ENCODE results near the gene SLC16A13.

Gene SLC16A13

GRCh38 chr17:7014261-7014994, 21.4 kb upstream of the SLC16A13 start:
- DNase-seq = peak; percentile 96

GRCh38 chr17:7014995-7015958, 20.5 kb upstream of the SLC16A13 start:
- DNase-seq = peak; percentile 63

GRCh38 chr17:7016418-7016817, 19.4 kb upstream of the SLC16A13 start:
- DNase-seq = no peak

- DNase-seq = no peak
Measured at GRCh38 chr17:7016886-7017826, 18.7 kb upstream of the SLC16A13 start.

GRCh38 chr17:7017827-7018200, 18.0 kb upstream of the SLC16A13 start:
- no peak for DNase-seq

- no peak for DNase-seq
Measured at GRCh38 chr17:7018331-7018964, 17.4 kb upstream of the SLC16A13 start.

DNA sequence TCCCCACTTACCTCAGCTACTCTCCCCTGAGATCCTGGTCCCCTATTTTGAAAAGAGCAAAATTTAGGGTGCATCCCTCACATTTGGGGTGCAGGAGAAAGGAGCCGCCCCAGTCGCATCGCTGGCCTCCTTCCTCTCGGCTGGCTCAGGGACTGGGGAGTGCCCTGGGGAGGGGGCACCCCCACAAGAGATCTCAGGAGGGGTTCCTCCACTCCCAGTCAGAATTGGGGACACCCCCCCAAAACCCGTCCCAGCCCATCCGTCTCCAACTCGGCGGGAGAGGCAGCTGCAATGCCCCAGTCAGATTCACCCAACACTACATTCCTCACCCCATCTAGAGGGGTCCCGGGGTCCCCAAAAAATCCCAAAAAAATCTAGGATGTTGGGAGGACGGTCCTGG, 16.4 kb upstream of the SLC16A13 start:
- DNase-seq = no peak

DNA sequence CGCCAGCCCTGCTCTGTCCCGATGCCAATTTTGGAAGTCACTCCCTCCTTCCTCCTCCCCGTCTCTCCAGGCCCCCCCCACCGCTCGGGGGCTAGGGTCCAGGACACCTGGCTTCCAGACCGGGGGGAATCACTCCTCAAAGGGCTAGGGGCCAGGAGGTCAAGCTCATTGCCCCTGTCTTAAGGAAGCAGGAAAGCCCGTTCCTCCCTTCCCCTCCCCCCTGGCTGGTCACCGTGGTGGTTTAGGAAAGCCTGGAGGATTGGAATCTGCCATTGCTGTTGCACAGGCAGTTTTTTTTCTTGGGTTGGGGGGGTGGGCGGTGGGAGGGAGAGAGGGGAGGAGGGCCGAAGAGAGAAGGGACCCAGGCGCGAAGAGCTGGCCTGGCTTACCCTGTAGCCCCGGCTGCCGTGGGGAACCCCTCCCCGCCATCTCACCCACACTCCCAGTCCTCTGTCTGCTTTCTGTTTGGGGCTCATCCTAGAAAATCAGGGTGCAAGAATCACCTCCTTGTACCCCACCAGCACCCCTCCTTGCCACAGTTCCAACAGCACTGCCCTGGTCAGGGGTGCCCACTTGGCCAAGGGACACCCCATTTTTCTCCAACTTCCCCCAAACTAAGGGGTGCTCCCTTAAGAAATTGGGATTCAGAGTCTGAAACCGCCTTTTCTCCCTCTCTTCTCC, 15.8 kb upstream of the SLC16A13 start:
- no peak for DNase-seq

- no peak for DNase-seq
Measured at GRCh38 chr17:7020894-7021664, 14.7 kb upstream of the SLC16A13 start.

DNA sequence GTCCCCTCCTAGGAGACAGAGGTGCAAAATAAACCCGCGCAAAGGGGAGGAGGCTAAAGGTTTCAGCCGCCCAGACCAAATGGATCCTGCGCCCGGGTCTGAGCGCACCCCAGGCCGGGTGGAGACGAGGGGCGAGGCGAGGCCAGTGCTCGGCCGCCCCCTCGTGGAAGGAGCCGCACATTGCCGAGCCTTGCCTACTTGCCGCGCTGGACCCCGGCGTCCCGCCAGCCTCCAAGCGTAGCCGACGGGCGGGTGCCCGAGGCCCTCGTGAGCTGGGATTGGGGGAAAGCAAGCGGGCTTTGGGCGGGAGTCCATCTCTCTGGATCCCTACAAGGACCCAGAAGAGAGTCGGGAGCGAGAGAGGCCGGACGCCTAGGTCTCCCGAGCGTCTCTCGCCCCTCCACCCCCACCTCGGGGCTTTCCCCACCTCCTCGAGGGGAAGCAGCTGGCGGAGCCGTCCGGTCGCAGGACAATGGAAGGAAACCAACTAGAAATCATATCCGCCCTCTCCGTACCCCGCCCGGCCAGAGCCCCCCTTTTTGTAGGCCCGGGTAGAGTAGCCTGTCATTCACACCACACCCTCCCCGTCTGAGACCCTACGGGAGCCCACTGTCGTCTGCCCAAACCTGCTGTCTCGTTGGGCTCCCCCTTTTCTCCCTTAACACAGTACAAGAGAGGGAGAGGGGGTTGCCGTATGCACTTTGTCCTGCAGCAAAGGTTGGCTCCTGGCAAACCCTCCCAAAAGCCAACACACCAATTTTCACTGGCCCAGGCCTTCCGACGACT, 13.6 kb upstream of the SLC16A13 start:
- DNase-seq = peak; percentile 76

- no peak for DNase-seq
Measured at GRCh38 chr17:7022781-7023571, 12.8 kb upstream of the SLC16A13 start, which contains the start of gene BCL6B. BCL6B (plus strand) TSS chr17:7023050; CDS start chr17:7023672, 622 bp downstream.

DNA sequence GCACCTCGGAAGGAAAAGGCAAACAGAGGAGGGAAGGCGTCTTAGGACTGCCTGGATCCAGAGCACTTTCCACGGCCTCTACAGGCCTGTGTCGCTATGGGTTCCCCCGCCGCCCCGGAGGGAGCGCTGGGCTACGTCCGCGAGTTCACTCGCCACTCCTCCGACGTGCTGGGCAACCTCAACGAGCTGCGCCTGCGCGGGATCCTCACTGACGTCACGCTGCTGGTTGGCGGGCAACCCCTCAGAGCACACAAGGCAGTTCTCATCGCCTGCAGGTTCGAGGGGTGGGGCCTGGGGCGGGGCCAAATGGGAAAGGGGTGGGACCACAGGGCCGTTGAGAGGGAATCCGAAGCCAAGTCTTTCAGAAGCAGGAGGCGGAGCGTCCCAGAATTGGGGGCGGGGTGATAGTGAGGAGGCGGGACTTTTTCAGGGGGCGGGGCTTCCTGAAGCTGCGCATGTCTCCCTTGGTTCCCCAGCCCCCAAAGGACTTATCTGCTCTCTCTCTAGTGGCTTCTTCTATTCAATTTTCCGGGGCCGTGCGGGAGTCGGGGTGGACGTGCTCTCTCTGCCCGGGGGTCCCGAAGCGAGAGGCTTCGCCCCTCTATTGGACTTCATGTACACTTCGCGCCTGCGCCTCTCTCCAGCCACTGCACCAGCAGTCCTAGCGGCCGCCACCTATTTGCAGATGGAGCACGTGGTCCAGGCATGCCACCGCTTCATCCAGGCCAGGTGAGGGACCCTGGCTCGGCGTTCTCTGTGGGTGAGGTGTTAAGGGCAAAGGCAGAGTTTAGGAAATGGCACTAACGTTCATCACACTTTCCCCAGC, 12.0 kb upstream of the SLC16A13 start:
- peak; percentile 96 for DNase-seq

- no peak for DNase-seq
Measured at GRCh38 chr17:7024402-7024785, 11.4 kb upstream of the SLC16A13 start.

DNA sequence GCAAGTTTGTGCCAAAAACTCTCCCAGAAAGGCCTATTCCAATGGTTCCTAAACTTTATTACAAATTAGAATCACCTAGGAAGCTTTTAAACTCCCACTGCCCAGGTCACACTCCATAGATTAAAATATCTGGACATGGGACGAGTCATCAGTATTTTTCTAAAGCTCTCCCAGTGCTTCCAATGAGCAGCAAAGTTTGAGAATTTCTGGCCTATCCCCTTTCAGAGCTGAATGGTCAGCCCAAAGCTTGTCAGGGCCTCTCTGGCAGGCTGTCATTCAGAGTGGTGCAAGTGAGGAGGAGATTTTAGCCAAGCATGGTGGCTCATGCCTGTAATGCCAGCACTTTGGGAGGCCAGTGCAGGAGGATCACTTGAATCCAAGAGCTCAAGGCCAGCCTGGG, 10.6 kb upstream of the SLC16A13 start:
- DNase-seq = no peak

GRCh38 chr17:7026471-7027115, 9.2 kb upstream of the SLC16A13 start:
- DNase-seq = no peak

GRCh38 chr17:7027335-7027734, 8.5 kb upstream of the SLC16A13 start:
- no peak for DNase-seq

DNA sequence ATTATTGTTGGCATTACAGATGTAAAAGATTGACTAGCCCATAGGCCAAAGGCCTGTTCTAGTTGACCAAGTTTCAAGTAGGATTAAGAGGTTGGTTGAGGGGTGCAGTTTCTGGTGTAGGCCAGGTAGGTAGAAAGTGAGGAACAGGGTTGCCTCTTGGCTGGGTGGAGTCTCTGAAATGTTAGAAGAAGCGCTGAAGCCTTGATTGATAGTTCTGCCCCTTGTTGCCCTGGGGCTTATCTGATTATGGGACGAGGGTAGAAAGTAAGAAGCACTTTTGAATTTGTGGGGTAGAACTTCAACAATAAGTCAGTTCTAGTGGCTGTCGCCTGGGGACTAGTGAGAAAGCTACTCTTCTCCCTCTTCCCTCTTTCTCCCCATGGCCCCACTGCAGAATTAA, 6.7 kb upstream of the SLC16A13 start:
- no peak for DNase-seq

- DNase-seq = no peak
Measured at GRCh38 chr17:7029659-7030058, 6.2 kb upstream of the SLC16A13 start.
